Iris pigment epithelial cell (primary cell): ENCODE results near the gene NPS.

Experiments used
- DNase-seq: peaks from one replicate; pipeline ENCODE4 v3.0.0-alpha.2; 2011; ENCODE audit warnings: low read depth

The NPS gene, protein sequence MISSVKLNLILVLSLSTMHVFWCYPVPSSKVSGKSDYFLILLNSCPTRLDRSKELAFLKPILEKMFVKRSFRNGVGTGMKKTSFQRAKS

DNA sequence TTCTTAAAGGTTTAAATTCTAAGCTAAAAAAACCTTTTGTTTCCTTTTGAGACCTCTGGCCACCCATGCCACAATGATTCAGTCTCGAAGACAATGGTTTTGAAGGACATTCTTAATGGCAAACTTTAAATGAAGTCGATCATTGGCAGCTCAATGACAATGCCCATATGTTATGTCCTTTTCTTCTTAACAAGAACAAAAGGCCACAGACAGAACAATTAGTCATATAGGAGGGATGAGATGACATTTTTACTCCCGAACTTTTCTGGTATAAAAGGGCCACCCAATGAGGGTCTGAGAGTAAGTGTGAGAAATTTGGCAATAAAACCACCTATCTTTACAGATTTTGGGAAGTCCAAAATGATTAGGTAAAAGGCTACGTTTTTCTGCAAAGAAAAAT lies at the start of gene NPS:
Gene NPS (plus strand): TSS at position 301 of the 400 bp plus-strand sequence. CDS start 60 bp downstream, at position 361.
- no peak for DNase-seq

DNA sequence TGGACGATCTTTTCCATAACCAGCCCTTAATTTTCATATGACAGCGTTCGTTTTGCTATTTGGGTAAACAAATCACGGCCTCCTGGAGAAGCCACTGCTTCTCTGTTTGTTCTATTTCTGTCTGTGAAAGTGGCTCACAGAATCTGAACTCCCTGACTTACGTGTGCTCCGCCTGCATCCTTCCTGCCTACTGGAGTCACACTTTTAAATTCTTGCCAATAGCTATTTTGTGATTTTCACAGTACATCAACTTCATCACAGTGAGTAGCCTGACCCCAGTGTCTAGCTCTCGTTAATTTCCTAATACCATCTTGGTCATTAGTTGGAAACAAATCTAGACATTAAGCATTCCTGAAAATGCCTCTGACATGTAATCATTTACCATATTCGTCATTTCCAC lies 49.0 kb upstream of the NPS start:
- DNase-seq, result no peak

DNA sequence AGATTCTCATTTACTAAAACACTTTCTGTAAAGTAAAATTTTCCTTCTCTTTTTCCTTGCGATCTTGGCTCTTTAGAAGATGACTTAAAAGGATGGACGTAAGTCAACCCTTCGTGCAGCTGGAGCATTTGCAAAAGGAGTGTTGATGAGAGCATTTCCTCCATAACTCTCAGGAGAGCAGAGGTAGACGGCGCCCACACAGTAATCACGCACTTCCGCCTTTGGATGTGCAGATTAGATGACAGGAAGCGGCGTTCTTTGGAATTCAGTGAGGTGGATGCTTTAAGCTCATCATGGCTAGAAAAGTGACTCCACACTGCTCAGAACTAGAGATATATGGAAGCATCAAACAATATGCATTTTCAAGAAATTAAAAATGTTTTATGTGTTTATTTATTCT lies 43.0 kb upstream of the NPS start:
- DNase-seq, result no peak

DNA sequence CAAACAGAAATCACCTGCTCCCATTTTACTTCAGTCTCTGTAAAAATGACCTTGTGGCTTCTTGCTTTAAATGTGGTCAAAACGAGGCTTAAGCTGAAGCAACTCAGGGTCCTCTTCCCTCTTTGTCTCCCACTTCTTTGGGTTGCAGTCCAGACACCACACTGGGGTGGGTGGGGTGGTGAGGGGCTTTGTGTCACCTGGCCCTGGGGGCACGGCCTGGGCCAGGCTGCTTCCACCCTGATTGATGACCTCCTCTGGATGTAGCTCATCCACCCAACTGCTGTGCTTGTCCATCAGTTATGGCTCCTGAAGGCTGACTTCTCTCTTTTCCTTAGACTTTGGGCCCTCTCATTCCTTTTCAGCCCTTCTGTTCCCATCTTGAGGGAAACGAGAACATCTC lies 26.8 kb upstream of the NPS start:
- no peak for DNase-seq

DNA sequence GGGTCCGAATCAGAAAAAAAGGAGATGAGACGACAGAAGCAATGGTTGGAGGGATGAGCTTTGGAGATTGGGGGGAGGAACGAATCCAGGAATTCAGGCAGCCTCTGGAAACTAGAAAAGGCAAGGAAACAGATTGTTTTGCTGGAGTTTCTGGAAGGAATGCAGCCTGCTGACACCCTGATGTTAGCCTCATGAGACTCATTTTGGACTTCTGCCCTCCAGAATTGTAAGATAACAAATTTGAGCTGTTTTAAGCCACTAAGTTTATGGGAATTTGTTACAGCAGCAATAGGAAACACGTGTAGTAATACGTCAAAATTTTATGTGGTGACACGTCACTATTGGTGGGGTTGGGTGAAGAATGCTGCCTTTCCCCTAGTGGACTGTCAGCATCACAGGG lies 25.6 kb upstream of the NPS start:
- DNase-seq, result no peak

DNA sequence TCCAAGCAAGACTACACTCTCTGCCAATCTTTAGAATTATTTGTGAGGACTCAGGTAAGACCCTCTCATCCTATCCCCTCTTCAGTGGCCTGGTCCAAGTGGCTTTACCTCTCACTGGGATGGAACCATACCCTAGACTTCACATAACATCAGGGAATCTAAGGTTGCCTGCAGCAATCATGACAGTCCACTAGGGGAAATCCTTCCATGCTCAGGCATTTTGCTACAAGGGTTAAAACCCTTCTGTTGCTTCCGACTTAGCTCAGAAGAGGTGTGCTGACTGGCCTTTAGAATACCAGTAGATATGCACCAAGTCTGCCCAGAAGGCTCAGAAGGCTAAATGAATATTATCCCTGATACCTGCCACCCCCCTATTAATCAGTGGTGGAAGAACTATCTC lies 24.9 kb upstream of the NPS start:
- DNase-seq, result no peak

DNA sequence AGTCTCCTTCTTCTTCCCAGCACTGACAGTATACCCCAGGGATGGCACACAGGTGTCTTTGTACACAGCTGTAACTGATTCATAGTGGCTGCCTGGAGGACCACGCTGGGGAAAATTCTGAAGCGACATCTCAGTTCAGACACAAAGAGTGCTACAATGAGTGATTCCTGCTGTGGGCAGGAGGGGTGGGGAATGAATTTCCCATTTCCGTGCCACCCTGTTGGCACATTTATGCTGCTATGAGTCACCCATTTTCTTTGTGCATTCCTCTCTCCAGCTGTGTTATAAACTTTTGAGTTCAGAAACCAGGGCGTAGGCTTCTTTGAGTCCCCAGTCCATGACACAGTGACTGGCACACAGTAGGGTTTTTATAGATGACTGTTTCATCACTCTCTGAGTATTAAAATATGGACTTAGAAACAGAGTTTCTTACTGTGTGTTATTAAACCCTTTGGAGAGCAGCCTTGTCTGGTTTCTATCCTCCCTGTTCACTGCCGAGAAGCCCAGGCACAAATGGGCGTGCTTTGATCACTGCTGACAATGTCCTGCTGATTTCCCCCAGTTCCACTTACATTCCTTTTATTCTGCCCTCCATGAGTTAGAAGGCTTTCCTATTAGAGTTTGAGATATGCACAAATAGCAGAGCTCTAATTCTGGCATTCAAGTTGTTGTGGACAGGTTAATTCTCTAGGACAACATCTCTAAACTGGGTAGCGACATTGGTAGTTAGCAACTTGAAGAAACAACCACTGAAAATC lies 24.0 kb upstream of the NPS start:
- no peak for DNase-seq

DNA sequence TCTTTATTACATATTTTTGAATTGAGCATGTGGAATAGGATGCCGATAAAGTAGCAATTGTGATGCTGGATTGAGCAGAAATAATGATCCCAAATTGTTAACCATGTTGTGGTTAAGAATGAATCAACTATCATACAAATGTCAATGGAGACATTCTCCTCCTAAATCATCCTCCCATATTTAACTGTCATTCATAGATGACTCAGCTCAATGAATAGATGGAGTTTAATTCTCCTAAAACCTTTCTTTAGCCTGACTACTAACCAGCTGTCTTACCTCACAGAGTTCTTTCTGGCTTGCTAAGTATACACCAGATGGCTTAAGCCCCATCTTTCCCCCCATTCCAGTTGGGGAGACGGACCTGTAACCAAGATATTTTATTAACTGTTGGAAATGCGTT lies 23.4 kb upstream of the NPS start:
- no peak for DNase-seq

DNA sequence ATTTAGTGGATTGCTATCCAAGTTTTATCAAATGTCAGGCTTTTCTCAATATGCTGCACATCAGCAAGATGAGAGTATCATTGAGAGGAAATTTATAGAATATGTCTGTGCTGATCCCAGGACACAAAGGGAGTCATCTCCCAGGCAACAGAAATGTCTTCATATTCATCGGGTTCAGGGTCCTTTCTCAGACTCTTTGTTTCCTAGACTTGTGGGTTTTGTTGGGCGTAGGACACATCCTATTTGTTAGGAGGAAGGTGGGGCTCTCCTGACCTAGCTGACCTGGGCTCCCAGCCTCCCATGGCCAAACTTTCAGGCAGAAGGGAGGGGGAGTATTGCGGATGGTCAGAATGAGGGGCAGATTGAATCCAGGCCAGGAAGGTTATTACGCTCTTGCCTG lies 22.9 kb upstream of the NPS start:
- DNase-seq, result no peak

DNA sequence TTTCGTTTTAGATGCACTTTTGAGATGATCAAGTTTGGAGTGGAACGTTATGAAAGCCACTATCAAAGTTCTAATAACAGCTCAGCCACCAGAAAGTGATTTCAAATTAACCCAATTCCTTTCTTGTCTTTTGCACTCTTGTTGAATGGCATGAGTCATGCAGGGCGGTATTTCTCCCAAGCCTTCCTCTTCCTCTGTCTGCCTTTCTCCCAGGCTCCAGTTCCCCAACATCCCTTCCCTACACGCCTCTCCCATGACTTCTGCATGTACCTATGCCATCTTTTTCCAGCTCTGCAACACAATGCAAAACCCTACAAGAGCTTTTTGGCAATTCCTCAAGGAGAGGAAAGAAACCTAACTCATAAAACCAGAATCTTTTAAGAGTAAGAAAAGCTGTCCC lies 21.8 kb upstream of the NPS start:
- no peak for DNase-seq

DNA sequence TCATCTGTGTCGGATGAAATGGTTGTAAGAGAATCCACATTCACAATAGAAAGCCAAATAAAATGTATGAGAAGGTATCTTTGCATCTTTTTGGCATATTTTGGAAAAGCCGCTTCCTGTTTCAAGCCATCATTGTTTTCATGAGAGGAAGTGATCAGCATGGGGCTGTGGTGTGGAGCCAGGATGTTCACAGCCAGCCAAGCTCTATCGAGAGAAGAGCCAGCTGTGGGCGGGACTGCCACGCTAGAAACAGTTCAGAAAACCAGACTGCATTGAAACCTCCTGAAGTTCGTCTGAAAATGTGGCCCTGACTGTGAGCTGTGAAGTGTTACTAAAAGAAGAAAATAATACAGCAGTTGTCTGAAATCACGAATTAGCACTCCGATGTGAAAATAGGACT lies 21.2 kb upstream of the NPS start:
- no peak for DNase-seq

DNA sequence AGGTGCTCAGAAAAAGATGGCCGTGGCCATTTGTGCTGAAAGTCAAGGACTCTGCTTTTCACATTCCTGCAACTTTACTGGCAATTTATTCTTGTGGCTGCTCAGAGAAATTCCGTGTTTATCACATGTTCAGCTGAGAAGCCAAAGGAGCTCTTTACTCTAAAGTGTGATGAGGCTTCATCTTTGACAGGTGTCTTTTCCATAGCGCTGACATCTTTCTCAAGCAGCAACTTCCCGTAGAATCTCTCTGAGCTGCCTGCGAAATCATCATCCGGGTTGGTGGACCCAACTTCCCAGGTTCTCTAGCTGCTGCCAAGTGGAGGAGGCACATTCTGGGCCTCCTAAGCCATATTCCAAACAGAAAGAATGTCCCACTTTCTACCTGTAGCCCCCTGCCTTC lies 16.9 kb upstream of the NPS start:
- no peak for DNase-seq

DNA sequence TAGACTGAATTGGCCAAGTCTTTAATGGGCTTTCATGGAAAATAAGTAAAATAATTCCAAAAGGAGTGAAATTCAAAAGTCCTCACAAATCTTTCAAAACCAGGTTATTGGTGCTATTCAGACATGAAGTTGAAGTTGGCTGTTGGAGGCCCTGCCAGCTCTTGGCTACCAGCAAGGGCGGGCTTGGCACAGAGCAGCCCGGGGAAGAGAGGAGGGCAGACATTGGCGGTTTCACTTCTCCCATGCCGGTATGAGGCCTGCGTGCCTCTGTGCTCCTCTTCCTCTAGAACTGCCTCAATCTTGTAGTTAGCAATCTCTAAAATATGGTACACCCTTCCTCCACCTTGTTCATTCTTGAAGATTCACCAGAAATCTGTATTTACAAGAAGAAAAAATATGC lies 16.4 kb upstream of the NPS start:
- no peak for DNase-seq

DNA sequence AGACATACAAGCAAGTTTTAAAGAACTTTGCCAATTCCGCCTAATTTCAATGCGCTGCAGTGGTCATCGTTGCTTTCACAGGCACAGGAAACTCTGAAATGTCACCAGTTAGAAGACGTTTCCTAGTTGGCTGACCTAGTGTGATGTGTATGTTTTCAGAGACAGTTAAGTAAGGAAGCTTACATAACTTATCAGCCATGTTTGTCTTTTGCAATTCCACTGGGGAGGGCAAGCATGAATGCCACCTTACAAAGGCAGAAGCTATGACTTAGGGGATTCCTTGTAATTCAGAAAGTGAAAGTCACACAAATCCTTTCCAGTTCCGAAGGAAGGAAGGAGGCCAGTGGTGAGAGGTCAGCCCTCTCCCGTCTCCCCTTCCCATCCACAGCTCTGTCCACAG lies 15.0 kb upstream of the NPS start:
- no peak for DNase-seq

DNA sequence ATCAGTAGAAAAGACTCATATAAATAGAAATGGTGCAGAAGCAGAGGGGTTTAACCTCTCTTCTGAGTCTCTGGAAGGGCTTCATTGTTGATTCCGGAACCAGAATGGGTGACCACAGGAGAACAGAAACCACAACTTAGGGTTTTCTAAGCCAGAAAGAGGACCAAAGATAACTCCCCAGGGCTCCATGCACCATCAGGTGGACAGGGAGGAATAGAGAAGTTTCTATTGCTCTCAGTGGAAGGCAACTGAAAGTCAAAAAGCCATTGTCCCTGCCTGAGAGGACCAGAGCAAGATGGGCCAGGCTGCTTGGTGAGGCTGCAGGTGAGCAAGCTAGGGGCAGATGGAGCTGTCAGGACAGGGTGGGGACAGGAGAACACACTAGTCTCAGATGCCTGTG lies 14.6 kb upstream of the NPS start:
- DNase-seq, result no peak

DNA sequence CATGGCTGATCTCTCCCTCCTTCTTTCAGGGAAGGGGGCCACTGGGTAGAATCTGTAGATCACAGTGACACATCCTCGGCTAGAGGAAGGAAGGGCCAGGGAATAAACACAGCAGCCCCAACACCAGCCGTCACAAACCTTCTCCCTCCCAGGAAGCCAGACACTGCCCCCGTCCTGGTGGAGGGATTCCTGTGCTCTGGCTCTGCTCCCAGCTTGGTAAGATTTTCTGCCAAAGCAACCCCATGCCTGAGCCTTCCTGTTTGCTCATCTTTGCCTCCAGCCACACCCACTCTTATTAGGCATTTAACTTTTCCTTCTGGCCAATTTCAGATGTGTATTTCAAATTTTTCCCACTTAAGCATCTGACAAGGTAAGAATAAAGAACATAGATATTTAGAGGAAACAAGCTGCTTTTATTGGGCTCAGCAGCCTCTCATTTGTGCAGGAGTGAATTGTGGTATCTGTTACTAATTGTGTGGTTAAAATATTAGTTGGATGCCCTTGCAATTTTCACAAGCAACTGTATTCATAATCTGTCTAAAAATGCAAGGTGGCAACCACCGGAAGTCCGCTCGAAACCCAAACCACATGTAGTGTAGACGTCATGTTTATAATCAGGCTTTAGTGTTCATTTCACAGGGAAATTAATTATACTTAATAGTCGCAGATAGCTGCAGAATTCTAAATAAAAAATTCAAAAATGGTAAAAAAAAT lies 13.2 kb upstream of the NPS start:
- DNase-seq, result no peak

DNA sequence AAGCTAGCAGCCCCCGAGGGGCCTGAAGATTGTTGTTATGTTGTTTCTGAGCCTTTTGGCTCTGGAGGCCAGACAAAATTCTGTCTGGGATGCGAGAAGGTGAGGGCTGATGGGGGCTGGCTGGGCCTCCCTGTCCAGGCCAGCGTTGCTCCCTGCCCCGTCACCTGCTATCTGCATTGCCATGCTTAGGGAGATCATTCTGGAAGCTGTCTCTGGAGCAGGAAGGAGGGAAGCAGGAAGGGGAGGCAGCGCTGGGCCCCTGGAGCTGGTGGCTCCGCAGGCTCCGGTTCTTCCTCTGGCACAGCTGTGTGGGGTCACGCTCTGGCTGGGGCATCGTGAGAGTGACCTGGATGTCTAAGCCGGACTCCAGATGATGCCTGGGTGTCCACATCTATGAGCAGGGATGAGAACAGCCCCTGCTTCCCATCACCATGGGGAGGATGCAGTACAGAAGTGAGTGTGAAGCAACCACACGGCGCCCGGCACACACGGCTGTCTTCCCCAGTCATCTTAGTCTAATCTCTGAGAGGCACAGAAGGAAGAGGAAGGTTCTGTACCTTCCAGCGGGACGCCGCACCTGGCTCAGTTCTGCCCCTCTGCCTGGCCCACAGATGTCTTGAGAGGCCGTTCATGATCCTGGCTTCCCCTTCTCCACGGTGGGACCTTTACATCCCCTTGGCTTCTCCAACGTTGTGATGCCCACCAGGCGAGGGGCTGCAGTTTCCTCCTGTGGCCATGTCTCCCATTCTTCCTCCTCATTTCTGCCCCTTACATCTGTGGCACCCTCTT lies 11.9 kb upstream of the NPS start:
- DNase-seq, result no peak

DNA sequence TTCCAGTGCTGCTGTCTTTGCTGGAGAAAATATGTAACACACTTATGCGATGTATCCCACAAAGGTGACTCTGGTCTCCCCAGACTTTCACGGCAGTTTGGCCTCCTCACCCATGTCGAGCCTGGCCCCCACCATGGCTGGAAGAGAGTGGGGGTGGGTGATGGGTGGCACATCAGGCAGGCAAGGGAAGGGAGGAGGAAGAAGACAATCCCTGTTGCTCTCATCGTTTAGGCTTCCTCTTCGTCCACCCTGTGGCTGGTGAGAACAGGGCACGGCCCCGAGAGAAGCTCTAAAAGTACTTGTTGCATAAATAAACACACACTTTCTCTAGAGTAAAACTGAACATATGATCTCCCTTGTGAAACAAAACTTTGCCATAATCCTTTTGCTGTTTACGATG lies 11.2 kb upstream of the NPS start:
- DNase-seq, result no peak

DNA sequence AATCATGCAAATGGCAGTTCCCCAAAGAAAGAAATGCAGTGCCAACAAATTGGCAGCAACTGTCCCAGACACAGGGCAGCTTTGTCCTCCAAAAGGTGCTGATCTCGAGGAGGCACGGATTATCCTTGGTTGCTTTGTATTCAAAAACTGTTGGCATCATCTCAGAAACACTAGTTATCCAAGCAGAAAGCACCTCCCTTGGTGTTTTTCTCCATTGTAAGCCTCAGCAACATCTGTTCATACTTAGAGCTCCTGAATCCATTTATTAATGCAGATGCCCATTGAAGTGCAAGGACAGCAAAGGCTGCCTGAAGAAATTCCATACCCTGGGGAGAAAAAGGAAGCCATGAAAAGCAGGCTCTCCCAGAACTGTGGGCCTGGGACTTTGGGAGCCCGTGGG lies 1.1 kb upstream of the NPS start:
- no peak for DNase-seq

DNA sequence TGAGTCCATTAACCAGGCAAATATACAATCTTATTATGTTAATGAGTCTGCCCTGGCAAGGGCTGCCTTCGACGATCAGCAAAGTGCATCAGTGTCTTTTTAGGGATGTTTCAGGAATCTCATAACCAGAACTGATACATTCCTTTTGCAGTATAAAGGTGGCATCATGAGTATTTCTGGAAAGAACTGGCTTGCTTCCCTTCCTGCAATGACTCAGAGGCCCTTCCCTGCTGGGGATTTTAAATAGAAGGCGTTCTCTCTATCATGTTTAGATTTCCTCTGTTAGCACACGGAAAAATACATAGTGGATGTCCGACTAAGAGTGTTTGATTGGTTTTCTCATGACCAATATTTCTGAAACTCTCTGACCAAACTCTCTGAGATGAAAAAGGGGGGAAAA lies 1.8 kb downstream of the NPS start:
- no peak for DNase-seq

DNA sequence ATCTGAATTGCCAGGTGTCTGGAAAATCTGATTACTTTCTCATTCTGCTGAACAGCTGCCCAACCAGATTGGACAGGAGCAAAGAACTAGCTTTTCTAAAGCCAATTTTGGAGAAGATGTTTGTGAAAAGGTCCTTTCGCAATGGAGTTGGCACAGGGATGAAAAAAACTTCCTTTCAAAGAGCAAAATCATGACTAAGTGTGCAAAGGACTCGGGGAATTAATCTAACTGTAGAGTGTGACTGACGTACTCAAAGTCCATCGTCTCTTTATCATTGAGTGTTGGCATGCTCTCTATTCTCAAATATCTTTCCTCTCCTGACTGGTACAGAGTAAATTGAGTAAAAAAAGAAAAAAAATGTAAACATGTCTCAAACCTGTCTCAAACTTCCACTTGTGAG lies 3.3 kb downstream of the NPS start:
- DNase-seq, result no peak

DNA sequence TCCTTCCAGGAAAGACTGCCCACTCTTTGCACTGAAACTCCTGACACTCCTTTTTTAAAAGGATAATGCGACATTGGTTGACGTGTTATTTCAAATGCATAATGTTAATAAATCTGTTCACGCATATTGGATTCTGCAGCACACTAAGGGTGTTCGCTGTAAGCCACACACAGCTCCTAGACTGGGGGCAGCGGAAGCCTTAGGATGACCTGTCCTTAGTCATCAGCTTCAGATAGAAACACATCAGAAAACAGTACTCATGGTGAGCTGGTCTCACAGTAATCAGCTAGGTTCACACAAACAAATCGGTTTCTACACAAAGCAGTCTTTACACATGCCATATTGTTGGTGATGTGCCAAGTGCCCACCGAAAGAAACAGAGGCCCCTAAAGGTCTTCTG lies 4.3 kb downstream of the NPS start:
- no peak for DNase-seq

DNA sequence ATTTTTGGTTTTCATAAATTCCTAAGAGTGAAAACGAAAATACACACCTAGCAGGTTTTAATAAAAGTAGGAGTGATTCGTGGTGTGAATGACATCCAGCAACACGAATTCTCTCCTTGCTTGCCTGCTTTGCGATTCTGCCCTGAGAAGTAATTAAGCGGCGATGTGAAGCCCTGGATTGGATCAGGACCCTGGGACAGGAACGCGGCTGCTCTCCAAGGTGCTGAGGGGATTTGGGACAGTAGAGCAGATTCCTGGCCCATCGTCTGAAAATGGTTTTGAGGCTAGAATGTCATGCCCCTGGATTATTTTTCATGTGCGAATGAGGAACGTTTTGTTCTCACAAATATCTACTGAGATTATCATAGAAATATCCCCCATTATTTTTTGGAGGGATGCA lies 7.8 kb downstream of the NPS start:
- DNase-seq, result peak; percentile 15
